HG02852 (cell line): ENCODE measurements around the gene BCAS3.
"Not testable (repeated sequence)": the region's sequence is repeated elsewhere in the genome, so short reads cannot be mapped to it uniquely, and the experiment has no call there.

ENCODE experiments used
- ATAC-seq: cut with Tn5 transposase; IDR thresholded peaks from one replicate; pipeline ENCODE4 v1.9.1; 2021; ENCODE audit warnings: mild to moderate bottlenecking, moderate library complexity; ENCODE audit not compliant: unreplicated experiment

The BCAS3 gene

DNA sequence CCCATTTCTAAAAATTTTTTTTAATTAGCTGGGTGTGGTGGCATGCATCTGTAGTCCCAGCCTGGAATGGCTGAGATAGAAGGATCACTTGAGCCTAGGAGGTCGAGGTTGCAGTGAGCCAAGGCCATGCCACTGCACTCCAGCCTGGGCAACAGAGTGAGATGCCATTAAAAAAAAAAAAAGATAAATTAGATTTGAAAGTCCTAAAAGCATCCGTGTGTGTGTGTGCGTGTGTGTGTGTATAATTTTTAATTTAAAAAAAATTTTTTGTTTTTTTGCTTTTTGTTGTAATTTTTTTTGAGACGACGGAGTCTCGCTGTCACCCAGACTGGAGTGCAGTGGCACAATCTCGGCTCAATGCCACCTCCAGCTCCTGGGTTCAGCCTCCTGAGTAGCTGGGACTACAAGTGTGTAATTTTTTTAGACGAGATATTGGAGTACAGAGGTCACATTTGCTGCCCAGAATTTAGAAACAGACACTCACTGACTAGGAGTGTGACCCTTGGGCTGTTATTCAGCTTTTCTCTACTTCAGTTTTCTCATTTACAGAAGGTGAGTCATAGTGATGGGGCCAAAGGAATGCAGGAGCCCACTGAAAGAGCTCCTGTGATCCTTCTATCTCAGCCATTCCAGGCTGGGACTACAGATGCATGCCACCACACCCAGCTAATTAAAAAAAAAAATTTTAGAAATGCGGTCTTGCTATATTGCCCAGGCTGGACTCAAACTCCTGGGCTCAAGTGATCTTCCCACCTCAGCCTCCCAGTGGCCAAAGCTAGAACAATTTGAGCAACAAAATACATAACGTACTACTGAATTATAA is 749.0 kb downstream of the BCAS3 start:
- no peak for ATAC-seq

DNA sequence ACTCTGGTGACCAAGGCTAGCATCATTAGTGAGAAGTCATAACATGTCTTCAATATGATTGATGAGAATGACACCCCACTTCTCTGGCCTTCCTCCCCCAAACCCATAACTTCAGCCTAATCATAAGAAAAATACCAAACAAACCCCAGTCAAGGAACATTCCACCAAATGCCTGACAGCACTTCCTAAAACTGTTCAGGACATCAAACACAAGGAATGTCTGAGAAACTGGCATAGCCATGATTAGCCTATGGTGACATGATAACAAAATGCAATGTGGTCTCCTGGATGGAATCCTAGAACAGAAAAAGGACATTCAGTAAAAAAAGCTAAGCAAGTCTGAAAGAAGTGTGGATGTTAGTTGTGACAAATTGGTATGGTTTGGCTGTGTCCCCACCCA is 749.9 kb downstream of the BCAS3 start:
- ATAC-seq: no peak

DNA sequence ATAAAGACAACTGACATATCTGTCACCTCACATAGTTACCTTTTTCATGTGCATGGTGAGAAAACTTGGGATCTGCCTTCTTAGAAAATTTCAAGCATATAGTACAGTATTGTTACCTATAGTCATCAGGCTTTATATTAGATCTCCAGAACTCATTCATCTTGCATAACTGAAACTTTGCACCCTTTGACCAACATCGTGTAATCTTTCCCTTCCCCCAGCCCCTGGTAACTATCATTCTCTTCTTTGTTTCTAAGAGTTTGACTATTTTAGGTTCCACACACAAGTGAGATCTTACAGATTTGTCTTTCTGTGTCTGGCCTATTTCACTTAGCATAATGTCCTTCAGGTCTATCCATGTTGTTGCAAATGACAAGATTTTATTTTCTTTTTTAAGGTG is 751.6 kb downstream of the BCAS3 start:
- no peak for ATAC-seq

DNA sequence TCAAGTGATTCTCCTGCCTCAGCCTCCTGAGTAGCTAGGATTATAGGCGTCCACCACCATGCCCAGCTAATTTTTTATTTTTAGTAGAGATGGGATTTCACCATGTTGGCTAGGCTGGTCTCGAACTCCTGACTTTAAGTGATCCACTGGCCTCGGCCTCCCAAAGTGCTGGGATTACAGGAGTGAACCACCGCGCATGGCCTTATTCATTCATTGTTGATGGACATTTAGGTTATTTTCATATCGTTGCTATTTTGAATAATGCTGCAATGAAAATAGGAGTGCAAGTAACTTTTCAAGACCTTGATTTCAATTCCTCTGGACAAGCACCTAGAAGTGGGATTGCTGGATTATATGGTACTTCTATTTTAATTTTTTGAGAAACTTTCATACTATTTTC is 752.2 kb downstream of the BCAS3 start:
- ATAC-seq: not testable (repeated sequence)

DNA sequence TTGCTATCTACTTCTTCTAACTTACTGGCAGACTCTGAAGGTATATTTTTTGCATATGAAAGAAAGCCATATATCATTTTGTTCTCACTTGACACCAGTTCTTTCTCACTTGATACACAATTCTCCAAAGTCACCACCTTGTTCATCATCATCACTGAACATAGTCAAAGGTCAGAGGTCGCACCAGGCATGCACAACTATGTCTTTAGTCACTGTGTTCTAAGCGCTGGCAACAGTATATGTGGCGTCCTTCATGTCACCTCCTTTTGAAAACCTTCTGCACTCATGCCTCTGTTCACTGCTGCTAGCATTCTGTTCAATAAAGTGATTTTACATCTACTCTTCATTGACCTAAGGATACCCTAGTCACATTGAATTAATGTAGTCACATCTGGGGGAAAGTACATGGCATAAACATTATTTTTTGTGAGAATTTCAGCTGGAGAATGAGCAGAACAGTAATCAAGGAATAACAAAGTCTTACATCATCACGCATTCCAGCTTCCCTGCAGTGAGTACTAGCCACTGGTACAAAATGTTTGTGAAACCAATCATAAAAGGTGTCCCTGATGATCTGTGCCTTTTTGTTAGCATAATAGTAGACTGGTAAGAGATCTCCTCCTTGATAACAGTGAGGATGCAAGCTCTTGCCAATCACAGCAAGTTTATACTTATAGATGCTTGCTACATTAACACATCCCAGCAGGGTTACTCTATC is 754.1 kb downstream of the BCAS3 start:
- no peak for ATAC-seq

DNA sequence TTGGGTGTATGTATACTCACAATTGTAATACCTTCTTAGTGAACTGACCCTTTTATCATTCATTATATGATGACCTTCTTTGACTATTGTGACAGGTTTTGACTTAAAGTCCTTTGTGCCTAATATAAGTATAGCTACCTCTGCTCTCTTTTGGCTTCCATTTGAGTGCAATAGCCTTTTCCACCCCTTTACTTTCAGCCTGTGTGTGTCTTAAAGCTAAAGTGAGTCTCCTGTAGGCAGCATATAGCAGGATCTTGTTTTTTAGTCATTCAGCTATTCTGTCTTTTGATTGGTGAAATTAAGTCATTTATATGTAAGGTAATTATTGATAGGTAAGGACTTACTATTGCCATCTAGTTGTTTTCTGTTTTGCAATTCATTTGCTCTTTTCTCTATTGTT is 758.6 kb downstream of the BCAS3 start:
- no peak for ATAC-seq

DNA sequence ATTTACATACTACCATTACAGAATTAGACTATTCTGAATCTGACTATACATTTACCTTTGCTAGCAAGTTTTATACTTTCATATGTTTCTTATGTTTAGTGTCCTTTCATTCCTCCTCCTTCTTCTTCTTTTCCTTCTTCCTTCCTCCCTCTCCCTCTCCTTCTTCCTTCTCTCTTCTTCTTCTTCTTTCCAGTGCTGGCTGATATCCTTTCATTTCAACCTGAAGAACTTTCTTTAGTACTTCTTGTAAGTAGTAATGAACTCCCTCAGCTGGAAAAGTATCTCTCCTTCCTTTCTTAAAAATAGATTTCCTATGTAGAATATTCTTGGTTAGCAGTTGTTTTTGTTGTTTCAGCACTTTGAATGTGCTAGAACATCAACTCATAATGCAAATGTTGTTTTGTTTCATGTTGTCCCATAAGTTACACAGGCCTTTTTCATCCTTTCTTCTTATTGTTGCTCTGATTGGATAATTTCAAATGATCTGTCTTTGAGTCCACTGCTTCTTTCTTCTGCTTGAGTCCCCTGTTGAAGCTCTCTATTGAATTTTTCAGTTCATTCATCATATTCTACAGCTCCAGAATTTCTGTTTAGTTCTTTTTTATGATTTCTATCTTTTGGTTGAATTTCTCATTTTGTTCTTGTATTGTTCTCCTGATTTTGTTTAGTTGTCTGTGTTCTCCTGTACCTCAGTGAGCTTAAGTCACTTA is 759.5 kb downstream of the BCAS3 start:
- no peak for ATAC-seq

DNA sequence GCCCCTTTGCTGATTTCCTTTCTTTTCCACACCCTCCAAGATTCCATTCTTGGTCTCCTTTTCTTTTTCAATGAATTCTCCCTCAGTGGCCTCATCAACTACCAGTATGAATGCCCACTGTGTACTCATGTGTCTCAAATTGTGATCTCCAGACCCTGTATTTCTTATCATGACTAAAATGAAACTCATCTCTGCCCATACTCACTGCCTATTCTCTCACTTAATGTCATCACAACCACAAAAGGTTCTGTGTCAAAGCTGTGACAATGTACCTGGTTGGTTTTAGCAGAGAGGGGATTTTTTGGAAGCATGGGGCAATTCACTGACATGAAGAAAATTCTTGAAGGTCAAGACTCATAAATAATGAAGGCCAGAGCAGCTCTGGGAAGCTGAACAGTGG is 763.0 kb downstream of the BCAS3 start:
- ATAC-seq: no peak

DNA sequence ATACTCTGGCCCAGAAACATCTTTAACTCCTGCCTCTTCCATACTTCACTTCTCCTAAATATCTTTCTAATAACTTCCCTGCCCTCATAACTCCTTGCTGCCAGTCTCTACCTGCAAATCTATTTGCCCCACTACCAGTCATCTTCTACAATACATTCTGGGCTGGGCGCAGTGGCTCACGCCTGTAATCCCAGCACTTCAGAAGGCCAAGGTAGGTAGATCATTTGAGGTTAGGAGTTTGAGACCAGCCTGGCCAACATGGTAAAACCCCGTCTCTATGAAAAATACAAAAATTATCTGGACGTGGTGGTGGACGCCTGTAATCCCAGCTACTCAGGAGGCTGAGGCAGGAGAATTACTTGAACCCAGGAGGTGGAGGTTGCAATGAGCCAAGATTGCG is 763.9 kb downstream of the BCAS3 start:
- ATAC-seq: not testable (repeated sequence)

DNA sequence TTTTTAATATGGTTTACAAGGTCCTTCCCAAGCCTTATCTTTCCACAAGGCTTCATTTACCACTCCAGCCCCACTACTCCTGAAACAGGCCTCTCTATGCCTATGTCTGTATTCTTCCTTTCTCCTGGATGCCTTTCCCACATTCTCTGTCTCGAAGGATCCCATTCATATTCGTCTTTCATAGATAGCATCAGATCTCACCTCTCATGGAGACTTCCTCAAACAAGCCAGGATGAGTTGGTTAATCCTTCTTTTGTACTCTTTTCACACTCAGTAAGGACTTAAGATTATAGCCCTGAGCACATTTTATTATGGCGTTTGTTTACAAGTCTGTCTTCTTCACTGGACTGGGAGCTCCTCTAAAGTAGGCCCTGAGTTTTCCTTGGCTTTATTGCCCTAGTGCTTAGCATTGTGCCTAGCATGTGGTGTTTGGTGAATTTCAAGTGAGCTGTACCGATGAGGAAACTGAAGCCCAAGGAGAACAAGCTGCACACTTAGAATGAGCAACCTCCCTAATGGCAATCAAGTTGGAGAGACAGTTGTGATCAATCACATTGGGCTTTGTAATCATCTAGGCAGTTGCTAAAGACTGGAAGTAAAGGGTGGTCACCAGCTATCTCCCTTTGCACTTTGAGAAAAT is 764.6 kb downstream of the BCAS3 start:
- ATAC-seq: no peak
